GM20000 (cell line): ENCODE results near the gene SEC14L3.

Experiments
- DNase-seq: peaks from one replicate; pipeline ENCODE4 v3.0.0; 2012; ENCODE audit warnings: low spot score
- CTCF ChIP-seq: IDR thresholded peaks from 2 replicates; pipeline ENCODE4 v1.5.1; 2012; ENCODE audit warnings: mild to moderate bottlenecking, control low read depth; ENCODE audit errors: extremely low read depth, missing control alignments

The SEC14L3 gene

DNA sequence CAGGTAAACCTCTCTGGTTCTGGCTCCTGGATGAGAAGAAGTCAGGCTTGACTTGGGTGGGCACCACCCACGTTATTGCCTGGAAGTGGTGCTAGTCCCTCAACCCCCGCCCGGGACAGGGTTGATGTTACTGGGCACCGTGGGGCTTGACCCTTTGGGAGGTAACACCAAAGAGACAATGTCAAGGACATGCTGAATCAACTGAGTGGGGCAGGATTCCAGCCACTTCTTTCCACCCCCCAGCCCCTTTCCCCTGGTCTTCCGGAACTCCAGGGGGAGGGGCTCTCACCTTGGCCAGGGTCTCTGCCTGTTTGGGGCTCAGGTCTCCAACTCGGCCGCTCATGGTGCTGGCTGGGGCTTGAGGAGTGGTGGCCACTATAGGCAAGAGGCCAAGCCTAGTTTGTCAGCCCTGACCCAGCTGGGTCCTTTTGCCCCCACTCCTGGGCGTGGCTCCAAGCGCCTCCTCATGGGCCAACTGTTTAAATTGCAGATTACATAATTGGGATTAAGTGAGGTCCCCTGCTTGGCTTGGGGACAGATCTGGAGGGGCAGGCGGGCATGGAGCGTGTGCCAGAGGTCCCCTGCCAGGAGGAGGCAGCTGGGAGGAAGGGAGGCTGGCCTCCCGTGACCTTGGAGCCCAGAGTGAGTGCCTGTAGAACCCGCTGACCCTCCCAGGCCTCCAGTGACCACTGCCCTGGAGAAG, at the start of gene SEC14L3:
Gene SEC14L3, minus strand, starts transcription at position 402 of the 703 bp plus-strand sequence. Its CDS starts 59 bp downstream, at position 343.
- no peak for DNase-seq
- TF ChIP-seq CTCF, result no peak

DNA sequence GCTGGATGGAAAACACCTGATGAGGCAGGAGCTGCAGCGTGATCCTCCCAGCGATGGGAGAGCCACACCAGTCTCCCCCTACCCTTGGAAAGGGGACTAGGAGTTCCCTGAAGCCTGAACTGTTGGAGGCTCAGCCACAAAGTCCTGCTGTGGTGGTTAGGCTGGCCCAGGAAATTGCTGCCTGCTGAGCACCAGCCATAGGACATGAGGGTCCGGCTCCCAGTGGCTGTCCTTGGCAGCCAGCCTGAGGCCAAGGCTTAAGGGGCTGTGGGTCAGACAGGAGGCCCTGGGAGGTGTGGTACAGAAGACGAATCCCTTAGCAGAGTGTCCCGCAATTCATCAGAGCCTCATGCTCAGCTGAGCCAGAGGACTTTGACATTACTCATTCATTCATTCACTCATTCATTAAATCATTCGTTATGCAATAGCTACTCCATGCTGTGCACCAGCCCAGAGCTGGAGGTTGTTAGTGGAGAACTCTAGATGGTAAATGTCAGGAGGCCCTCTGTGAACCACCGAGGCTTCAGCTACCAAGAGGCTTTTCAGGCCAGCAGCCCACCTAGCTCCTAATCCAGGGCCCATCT, 48.1 kb upstream of the SEC14L3 start:
- TF ChIP-seq CTCF, result no peak
- no peak for DNase-seq

GRCh38 chr22:30516731-30517130, 44.9 kb upstream of the SEC14L3 start:
- TF ChIP-seq CTCF, result no peak
- DNase-seq, result no peak

- no peak for TF ChIP-seq CTCF
- no peak for DNase-seq
Measured at GRCh38 chr22:30516273-30516672, 44.5 kb upstream of the SEC14L3 start.

DNA sequence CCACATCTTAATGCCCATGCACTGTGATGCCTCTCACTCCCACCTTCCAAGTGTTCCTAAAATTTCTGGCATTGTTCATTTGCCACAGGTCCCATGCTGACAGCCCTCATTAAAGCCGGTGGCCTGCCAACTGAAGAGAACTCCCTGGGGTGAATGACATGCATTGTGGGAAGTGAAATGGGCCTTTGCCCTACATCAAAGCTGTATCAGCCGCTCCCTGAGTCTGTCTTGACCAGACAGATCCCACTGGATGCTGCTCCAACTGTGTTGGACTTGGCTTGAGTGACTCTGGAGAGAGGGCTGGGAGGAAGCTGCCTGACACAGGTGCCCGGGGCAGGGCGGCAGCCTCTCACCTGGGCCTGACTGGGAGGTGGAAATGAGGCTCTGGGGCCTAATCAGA, 42.4 kb upstream of the SEC14L3 start:
- no peak for DNase-seq
- TF ChIP-seq CTCF, result no peak

DNA sequence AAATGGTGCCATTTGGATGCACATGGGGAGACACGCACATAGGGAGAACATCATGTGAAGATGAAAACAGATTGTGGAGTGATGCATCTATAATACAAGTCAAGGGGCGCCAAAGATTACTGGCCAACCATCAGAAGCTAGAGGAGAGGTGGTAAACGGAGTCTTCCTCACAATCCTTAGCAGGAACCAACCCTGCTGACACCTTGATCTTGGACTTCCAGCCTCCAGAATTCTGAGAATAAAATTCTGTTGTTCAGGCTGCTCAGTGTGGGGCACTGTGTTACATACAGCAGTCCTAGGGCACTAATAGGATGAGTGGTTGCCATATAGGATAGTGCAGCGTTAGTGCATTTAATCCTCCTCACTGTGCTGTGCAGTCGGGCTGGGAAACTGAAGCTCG, 41.6 kb upstream of the SEC14L3 start:
- DNase-seq, result no peak
- TF ChIP-seq CTCF, result no peak

GRCh38 chr22:30511911-30512310, 40.1 kb upstream of the SEC14L3 start:
- no peak for DNase-seq

More at GRCh38 chr22:30511911-30512310, 40.1 kb upstream of the SEC14L3 start:
- no peak for TF ChIP-seq CTCF
